Astrocyte (in vitro differentiated cells and primary cell): ENCODE measurements around the gene RXRB.

Experiments
- CTCF ChIP-seq: IDR thresholded peaks from 2 replicates; pipeline ENCODE4 v1.5.1; 2011; ENCODE audit warnings: low read depth, mild to moderate bottlenecking, inconsistent platforms, low read length, moderate library complexity; ENCODE audit not compliant: insufficient read depth
- EZH2 ChIP-seq: IDR thresholded peaks from 2 replicates; pipeline ENCODE4 v1.6.1; 2012; ENCODE audit warnings: mild to moderate bottlenecking, low read length, inconsistent platforms; ENCODE audit not compliant: insufficient read depth

- TF ChIP-seq CTCF (no peak), EZH2 (no peak)
These were observed 36.3 kb downstream of the RXRB start for GRCh38 chr6:33164176-33164575.
